ENCODE results near the gene LARP6.

The LARP6 gene

DNA sequence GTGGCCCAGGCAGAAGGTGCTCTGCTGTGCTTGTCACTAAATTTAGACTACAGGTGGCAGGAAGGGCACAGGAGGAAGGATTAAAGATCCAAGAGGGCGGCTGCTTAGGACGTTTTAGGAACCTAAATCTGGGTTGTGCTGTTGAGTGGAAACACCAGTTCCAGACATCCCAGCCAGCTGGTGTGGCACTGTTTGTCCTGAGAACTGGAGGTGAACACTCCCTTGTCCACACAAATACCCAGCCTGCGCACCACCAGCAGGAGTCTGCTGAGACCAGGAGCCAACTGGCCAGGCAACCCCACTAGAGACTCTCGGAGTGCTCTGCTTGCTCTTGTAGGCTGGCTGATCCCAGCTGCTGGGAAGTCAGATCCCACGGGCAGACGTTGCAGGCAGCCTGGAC is 60.3 kb downstream of the LARP6 start:
- DNase-seq (ENCODE audit: low spot score) = no peak

DNA sequence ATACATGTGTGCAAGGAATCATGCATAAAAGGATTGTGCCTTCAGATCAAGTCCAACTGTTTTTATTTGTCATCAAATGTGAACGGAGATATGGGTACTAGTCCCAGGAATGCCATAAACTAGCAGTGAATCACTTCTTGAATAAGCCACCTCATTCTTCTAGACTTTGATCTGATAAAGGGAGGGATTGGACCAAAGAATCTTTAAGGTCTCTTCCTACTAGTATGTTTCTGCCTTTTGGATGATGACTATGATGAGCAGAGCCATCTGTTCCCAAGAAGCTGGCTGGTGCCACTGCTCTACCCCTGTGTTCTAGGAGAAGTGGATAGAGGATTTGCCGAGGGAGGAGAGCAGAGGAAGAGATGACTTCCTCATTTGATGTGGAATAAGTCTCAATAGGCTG is 61.8 kb downstream of the LARP6 start:
- DNase-seq (ENCODE audit: low spot score) = no peak

DNA sequence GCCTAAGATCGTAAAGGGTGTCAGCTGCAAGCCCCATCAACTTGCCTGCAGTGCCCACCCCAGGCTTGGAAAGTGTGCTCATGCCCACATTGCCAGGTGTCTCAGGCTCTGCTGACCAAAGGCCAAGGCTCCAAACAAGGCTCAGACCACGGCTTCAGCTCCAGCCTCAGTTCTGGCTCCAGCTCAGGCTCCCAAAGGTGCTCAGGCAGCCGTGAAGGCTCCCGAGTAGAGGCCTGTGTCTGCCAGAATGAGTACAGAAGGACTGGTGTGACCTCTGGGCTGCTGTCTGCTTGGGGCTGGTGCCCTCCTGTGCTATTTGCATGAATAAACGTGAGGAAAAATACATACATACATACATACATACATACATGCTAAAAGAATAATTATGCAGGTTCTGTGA is 62.7 kb downstream of the LARP6 start:
- DNase-seq (ENCODE audit: low spot score) = no peak

DNA sequence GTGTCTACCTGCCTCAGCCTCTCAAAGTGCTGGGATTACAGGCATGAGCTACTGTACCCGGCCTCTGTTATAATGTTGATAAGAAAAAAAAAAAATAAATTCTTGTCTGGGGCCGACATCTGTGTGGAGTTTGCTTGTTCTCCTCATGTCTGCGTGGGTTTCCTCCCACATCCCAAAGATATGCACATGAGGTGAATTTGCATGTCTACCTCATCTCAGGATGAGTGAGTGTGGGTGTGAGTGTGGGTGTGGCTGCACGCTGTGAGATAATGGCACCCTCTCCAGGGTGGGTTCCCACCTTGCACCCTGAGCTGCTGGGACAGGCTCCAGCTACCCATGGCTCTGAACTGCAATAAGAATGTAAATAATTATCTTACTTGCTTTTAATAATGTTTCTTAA is 64.7 kb downstream of the LARP6 start:
- DNase-seq (ENCODE audit: low spot score) = no peak

DNA sequence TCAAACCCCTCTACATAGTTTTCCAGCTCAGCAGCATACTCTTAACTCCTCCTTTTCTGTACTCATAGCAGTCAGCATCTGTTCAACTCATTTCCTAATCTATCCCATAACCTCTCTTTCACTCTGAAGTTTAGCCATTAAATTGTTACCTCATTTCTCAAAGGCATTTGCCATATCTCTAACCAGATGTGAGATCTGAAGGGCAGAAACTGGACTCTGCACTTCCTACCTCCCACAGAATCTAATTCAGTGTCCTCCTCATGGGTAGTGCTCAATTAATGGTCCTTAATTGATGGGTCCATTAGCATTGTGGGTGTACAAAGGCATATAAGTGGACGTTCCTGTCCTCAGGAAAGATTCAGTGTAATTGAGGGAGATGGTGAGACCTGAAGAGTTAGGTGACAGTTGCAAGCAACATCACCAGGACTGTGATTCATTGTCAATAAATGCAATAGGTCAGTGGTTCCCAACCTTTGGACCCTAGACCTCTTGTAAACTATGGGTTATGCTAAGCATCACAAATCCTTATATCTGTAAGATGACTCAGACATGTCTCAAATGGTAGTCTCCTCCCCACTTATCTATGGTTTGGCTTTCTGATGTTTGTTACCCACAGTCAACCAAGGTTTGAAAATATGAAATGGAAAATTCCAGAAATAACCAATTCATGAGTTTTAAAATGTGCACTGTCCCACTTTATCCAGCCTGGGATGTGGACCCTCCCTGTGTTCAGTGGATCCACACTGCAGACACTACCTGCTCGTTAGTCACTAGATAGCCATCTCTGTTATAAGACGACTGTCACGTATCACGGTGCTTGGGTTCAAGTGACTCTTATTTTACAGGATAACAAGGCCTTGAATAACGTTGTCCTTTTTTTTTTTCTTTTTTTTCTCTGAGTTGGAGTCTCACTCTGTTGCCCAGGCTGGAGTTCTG is 65.6 kb downstream of the LARP6 start:
- no peak for DNase-seq (ENCODE audit: low spot score)

DNA sequence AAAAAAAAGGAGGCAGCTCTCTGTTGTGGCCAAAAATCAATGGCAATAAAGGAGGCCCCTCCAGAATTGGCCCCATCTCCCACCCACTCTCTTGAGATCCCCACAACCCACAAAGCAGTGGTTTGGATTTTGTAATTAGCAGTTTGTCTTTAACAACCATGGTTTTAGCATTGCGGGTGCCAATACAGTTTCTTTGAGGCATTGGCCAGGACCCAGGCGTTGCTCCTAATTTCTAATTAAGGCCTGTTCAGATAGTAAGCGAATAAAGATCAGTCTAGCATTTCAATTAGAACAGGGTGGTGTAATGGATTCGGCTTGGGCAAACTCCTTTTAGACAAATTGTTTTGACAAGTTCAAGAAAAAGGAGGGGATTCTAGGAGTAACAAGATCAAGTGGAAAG is 67.0 kb downstream of the LARP6 start:
- no peak for DNase-seq (ENCODE audit: low spot score)

DNA sequence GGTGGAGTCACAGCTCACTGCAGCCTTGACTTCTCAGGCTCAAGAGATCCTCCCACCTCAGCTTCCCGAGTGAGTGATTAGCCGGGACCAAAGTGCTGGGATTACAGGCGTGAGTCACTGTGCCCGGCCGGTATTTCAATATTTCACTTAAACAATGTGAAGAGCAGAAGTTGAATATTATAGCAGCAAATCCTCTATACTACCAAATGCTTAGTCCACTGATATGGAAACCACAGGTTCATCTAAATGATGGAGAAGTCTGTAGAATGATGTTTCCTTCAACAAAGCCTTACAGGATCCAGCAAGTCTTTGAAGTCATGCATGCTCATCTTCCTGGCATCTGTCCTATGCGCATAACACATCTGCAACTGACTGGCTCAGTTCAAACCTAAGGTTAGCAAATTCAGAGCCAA is 70.3 kb downstream of the LARP6 start:
- DNase-seq (ENCODE audit: low spot score) = no peak

DNA sequence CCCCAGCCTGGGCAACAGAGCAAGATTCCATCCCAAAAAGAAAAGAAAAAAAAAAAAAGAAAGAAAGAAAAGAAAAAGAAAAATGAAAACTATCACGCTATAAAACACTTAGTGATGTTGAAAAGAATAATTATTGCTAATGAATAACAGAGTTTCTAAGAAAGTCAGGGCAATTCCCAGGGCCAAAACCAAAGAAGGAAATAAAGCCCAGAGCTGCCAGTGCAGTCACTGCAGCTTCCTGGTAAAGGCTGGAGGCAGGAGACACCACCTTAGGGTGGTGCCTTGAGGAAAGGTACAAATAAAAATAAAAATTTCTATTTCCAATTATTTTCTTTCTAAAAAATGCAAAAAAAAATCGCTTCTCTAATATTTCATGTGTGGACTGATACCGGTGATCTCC is 70.9 kb downstream of the LARP6 start:
- no peak for DNase-seq (ENCODE audit: low spot score)

DNA sequence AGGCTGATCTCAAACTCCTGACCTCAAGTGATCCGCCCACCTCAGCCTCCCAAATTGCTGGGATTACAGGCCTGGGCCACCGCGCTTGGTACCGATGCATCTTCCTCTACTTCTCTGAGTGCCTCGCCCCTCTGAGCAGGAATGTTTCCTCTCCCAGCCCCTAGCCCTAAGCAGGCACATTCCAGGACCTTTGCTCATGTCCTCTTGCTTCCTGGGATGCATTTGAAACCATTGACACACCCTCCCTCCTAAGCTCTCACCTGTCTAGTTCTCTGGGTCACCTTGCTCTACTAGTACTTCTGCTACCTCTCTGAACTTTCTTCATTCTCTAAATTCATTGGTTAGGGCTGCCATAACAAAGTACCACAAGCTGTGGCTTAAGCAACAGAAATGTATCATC is 72.7 kb downstream of the LARP6 start:
- no peak for DNase-seq (ENCODE audit: low spot score)
